Esophagus (tissue), 2 donors: Measurements from ENCODE around the gene KIF26A. TPM values are rescaled to one million over a fixed set of nuclear protein-coding genes. Genes with fewer than 3 reads are reported as not detected.

Experiments
- H3K27ac ChIP-seq, 2 donors: one replicate each; pipeline ENCODE4 v1.5.1; 2013; ENCODE audit warnings: low read depth in 2 of 2, mild to moderate bottlenecking in 2 of 2, inconsistent platforms in 1 of 2, low read length in 1 of 2, moderate library complexity in 1 of 2
- H3K27me3 ChIP-seq, 2 donors: one replicate each; pipeline ENCODE4 v1.6.1; 2013; ENCODE audit warnings: low read length in 2 of 2, control low read depth in 1 of 2, mild to moderate bottlenecking in 1 of 2; ENCODE audit not compliant: insufficient read depth in 2 of 2, control insufficient read depth in 1 of 2
- H3K36me3 ChIP-seq, 2 donors: one replicate each; pipeline ENCODE4 v1.6.1; 2013; ENCODE audit warnings: low read length in 1 of 2; ENCODE audit not compliant: control insufficient read depth in 2 of 2, insufficient read depth in 2 of 2
- H3K4me1 ChIP-seq, 2 donors: one replicate each; pipeline ENCODE4 v1.6.1; 2013; ENCODE audit warnings: low read length in 1 of 2; ENCODE audit not compliant: control insufficient read depth in 2 of 2, insufficient read depth in 2 of 2
- H3K4me3 ChIP-seq, 2 donors: one replicate each; pipeline ENCODE4 v1.5.1; 2013; ENCODE audit warnings: low read length in 2 of 2, mild to moderate bottlenecking in 2 of 2, low read depth in 1 of 2, moderate library complexity in 1 of 2
- H3K9me3 ChIP-seq, 2 donors: one replicate each; pipeline ENCODE4 v1.6.1; 2013; ENCODE audit warnings: mild to moderate bottlenecking in 2 of 2, low read depth in 1 of 2, low read length in 1 of 2, moderate library complexity in 1 of 2; ENCODE audit not compliant: control insufficient read depth in 2 of 2, insufficient read depth in 1 of 2
- WGBS, 2 donors: extraction: QIAGEN DNeasy Blood & Tissue Kit; methylation state at CpG; one replicate each; pipeline ENCODE4 v1.1.7; 2013; 5-methylcytosine and 5-hydroxymethylcytosine counted together
- polyA plus RNA-seq, 2 donors: library from polyadenylated mRNA; stranded (reverse); fragments of 200-250 nt; gene quantifications; one replicate each; pipeline ENCODE4 v1.2.3, GENCODE V29; 2013
- donor health status: healthy with polysubstance abuse.
- donor health status: Bipolar disorder and iron deficiency.

The KIF26A gene
- polyA plus RNA-seq, 2 donors = 0.73 to 1.8 TPM

DNA sequence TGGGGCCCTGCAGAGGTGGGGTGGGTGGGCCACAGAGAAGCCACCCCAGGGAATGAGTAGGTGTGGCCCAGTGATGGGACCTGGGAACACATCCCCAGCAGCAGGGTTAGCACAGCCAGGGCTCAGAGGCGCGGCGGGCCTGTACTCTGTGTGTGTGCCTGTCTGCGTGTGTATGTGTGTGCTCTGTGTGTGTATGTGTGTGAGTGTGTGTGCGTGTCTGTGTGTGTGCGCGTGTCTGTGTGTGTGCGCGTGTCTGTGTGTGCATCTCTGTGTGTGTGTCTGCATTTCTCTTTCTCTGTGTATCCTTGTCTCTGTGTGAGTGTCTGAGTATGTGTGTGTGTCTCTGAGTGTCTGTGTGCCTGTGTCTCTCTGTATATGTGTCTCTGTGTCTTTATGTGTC lies 26.1 kb downstream of the KIF26A start:
- no peaks in the 10 kb centered on the region for H3K27me3 ChIP-seq
- no peak overlapping the region for H3K4me3 ChIP-seq
- H3K27ac ChIP-seq = no peak overlapping the region
- no peaks in the 10 kb centered on the region for H3K4me1 ChIP-seq
- no peaks in the 10 kb centered on the region for H3K9me3 ChIP-seq
- WGBS, 2 donors = 73 to 80% methylated on average over 9 of the region's 9 CpGs
- H3K36me3 ChIP-seq = no peaks in the 10 kb centered on the region

GRCh38 chr14:104166698-104167097 lies 28.3 kb downstream of the KIF26A start:
- H3K27ac ChIP-seq = no peak overlapping the region
- no peaks in the 10 kb centered on the region for H3K27me3 ChIP-seq
- 86 to 87% methylated on average over 18 of the region's 18 CpGs for WGBS, 2 donors
- H3K4me3 ChIP-seq = no peak overlapping the region
- H3K36me3 ChIP-seq = no peaks in the 10 kb centered on the region
- H3K9me3 ChIP-seq = no peaks in the 10 kb centered on the region
- peaks cover 0 to 6% of the 10 kb centered on the region in 2 donors for H3K4me1 ChIP-seq

DNA sequence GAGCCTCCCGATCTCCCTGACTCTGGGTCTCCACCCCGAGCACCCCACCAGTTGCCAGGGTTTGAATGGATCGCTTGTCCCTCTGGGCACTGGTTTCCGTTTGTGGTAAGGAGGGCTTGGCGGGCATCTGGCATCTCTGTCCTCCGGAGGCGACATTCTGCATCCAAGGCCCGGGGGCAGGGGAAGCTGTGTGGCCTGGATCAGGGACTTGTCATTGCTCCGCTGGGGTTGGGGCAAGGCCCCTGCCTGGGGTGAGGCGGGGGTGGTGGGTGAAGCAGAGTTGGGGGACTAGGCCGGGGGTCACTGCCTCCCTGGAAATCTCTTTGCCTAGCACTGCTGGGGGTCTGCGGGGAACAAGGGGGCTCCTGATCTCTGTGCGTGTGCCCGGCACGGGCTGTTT lies 30.2 kb downstream of the KIF26A start:
- Histone ChIP-seq H3K4me3 (no peak overlapping the region), H3K27ac (no peak overlapping the region), H3K36me3 (no peaks in the 10 kb centered on the region), H3K9me3 (no peaks in the 10 kb centered on the region), H3K4me1 (peaks cover 0 to 13% of the 10 kb centered on the region in 2 donors), H3K27me3 (no peaks in the 10 kb centered on the region)
- 84 to 86% methylated on average over 15 of the region's 15 CpGs for WGBS, 2 donors

GRCh38 chr14:104169005-104169698 lies 30.8 kb downstream of the KIF26A start:
- Histone ChIP-seq H3K36me3 (no peaks in the 10 kb centered on the region), H3K9me3 (no peaks in the 10 kb centered on the region), H3K4me3 (no peak overlapping the region), H3K4me1 (peaks cover 0 to 13% of the 10 kb centered on the region in 2 donors), H3K27ac (no peak overlapping the region), H3K27me3 (no peaks in the 10 kb centered on the region)
- WGBS, 2 donors = 59 to 70% methylated on average over 18 to 20 of the region's 20 CpGs

GRCh38 chr14:104169699-104170479 lies 31.5 kb downstream of the KIF26A start:
- H3K9me3 ChIP-seq = no peaks in the 10 kb centered on the region
- 72 to 75% methylated on average over 27 of the region's 27 CpGs for WGBS, 2 donors
- H3K4me3 ChIP-seq = no peak overlapping the region
- H3K4me1 ChIP-seq = peaks cover 0 to 13% of the 10 kb centered on the region in 2 donors
- H3K36me3 ChIP-seq = no peaks in the 10 kb centered on the region
- H3K27me3 ChIP-seq = no peaks in the 10 kb centered on the region
- H3K27ac ChIP-seq = no peak overlapping the region

GRCh38 chr14:104171029-104171697 lies 32.8 kb downstream of the KIF26A start:
- Histone ChIP-seq H3K4me1 (peaks cover 0 to 13% of the 10 kb centered on the region in 2 donors), H3K36me3 (no peaks in the 10 kb centered on the region), H3K4me3 (no peak overlapping the region), H3K27me3 (no peaks in the 10 kb centered on the region), H3K27ac (no peak overlapping the region), H3K9me3 (no peaks in the 10 kb centered on the region)
- 54 to 62% methylated on average over 28 of the region's 28 CpGs for WGBS, 2 donors

DNA sequence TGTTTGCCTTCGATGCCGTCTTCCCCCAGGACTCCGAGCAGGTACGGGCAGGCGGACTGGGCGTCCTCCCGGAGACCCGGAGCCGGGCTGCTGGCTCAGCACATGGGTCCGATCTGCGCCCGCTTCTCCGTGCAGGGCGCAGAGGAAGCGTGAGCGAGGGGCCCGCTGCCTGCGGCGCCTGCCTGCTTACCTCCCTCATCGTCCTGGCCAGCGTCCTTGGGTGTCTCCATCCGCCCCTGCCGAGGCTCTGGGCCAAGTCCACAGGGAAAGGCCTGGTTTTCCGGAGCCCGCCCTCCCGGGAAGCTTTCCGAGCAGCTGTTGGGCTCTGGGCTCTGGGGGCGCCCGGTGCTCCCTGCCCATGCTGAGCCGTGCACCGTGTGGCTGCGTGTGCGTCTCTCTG lies 33.5 kb downstream of the KIF26A start:
- 39 to 51% methylated on average over 30 to 33 of the region's 33 CpGs for WGBS, 2 donors
- peaks cover 0 to 13% of the 10 kb centered on the region in 2 donors for H3K4me1 ChIP-seq
- H3K36me3 ChIP-seq = no peaks in the 10 kb centered on the region
- no peak overlapping the region for H3K27ac ChIP-seq
- H3K9me3 ChIP-seq = no peaks in the 10 kb centered on the region
- no peaks in the 10 kb centered on the region for H3K27me3 ChIP-seq
- no peak overlapping the region for H3K4me3 ChIP-seq

DNA sequence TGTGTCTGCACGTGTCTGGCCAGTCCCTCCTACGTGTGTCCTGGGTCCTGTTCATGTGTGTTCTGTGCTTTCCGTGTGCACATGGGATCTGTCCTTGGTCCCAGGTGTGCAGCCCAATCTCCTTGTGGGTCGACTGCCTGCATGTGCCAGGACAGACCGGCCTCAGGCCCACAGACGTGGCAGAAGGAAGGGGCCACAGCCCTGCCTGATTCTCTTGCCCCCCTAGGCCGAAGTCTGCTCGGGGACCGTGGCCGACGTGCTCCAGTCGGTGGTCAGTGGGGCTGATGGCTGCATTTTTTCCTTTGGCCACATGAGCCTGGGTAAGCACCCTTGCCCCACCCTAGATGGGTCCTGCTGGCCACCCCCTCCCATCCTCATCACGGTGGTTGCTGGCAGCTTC lies 34.0 kb downstream of the KIF26A start:
- WGBS, 2 donors = 70 to 86% methylated on average over 13 of the region's 13 CpGs
- Histone ChIP-seq H3K4me3 (no peak overlapping the region), H3K4me1 (peaks cover 0 to 13% of the 10 kb centered on the region in 2 donors), H3K36me3 (no peaks in the 10 kb centered on the region), H3K27me3 (no peaks in the 10 kb centered on the region), H3K27ac (no peak overlapping the region), H3K9me3 (no peaks in the 10 kb centered on the region)

DNA sequence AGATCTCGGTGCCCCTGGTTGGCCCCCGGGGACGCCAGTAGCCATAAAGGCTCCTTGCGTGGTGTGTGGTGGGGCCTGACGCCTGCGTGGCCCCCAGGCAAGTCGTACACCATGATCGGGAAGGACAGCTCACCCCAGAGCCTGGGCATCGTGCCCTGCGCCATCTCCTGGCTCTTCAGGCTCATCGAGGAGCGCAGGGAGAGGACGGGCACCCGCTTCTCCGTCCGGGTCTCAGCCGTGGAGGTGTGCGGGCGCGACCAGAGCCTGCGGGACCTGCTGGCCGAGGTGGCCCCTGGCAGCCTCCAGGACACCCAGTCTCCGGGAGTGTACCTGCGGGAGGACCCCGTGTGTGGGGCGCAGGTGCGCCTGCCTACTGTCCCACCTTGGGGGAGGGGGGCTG lies 34.5 kb downstream of the KIF26A start:
- Histone ChIP-seq H3K4me1 (peaks cover 0 to 13% of the 10 kb centered on the region in 2 donors), H3K4me3 (no peak overlapping the region), H3K27ac (no peak overlapping the region), H3K36me3 (no peaks in the 10 kb centered on the region), H3K27me3 (no peaks in the 10 kb centered on the region), H3K9me3 (no peaks in the 10 kb centered on the region)
- WGBS, 2 donors = 81 to 96% methylated on average over 27 of the region's 27 CpGs
